GOT3 (cell line): ENCODE results near the gene AGBL3.

Source experiments
- DNase-seq: peaks from one replicate; lab custom pipeline; 2025; ENCODE audit warnings: mixed read lengths; lab: John Stamatoyannopoulos, UW

Gene AGBL3

GRCh38 chr7:134986363-134987251 is at the start of gene AGBL3:
TSS of gene AGBL3 (plus strand) at chr7:134986508. CDS start at chr7:134987934, 1,426 bp downstream.
- peak; percentile 76 for DNase-seq

DNA sequence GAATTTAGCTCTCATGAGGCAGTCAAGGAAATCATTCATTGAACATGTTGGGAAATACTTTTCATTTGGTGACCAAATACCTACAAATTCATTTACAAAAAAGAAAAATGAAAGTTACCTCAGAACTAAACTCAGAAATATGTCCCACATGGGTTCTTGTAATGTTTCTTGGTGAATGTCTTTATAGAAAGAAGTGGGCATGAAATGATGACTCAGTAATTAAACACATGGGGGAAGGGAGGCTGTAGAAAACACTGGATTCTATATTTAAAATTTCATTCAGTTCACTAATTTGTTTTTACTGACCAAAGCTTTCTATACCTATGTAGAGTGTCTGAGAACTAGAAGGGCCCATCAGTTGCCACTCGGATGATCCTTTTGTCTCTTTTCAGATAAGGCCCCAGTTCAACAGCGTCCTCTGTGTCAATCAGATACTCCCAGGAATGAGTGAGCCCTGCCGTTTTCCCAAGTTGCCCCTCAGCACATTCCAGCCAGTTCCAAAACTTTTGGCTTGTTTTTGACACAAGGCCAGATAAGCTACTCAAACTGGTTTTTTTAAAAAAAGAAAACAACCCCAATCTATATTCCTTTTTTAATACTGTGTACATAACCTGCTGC is 49.3 kb upstream of the AGBL3 start:
- no peak for DNase-seq

DNA sequence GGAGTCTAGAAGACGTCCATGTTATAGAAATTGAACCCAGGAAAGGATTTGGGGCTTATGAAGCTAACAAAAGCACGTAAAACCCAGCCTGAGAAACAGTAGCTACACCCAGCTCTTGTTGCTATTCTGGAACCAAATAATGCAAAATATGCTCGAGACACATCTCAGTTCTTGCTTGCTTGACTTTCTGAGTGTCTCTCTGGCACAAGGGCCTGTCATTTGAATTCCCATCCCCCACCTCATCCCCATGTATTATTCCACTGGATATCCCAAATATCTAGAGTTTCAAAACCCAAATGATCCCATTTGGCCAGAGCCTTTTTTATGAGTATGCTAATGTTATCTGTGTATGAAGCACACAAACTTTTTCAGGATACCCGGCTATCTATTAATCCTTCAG is 48.2 kb upstream of the AGBL3 start:
- no peak for DNase-seq

DNA sequence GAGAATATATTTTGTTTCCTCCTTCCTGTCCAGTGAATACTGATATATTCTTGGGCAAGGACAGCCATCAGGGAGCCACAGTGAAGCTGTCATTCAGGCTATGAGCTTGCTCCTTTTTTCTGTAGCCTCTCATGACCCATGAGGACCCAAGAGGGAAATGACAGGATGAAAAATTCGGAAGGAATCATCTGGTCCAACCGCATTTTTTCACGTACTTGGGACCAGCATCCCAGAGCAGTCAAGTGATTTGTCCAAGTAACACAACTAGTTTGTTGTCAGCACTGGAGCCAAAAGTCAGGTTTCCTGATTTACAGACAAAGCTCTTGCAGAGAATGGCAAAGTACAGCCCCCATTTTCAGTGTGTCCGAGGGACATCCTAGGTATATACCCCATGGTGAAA is 47.2 kb upstream of the AGBL3 start:
- DNase-seq, result no peak

- DNase-seq, result no peak
Observed at GRCh38 chr7:134940729-134941128, 45.6 kb upstream of the AGBL3 start.

GRCh38 chr7:134941185-134941900 is 45.0 kb upstream of the AGBL3 start:
- DNase-seq, result no peak

DNA sequence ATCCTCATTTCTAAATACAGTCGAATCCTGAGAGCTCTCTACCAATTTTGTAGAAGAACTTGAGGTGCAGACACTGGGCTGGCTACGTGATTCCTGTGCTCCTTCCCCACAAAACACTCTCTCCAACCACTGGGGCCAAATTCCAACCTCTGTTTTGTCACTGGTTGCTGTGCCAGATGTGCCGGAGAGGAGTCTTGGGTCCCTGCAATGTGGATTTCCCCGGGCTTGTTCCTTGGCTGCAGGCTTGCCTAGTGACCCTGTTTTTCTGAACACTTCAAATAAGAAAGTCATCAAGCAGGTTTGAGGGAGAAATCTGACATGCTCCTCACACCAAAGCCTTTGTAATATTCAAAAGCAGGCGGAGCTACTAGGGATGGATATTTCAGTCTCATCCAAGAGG is 44.4 kb upstream of the AGBL3 start:
- no peak for DNase-seq

- no peak for DNase-seq
Observed at GRCh38 chr7:134942690-134943466, 43.4 kb upstream of the AGBL3 start.

DNA sequence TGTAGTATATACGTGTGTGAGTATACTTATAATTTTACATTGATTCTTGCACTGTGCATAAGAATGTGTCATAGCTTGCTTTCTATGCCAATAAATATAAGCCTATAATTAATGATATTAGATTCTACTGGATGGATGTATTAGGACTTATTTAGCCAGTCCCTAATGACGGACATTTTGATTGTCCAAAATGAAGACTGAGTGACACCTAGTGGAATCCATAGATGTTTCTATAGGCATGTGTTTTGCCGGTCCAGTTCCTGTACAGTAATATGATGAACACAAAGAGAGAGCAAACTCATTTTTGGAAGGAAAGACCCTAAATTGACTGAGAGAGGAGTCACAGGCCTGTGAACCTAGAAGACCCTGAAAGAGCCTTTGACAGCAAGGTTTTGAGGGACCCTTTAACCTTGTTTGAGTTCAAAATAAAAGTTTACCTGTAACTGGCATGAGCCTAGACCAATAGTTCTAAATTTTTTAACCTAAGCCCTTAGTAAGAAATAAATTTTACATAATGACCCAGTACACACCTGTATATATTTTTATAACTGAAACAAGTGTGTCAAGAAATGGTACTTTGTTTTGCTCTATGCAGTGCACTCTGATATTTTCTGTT is 42.4 kb upstream of the AGBL3 start:
- DNase-seq, result no peak

DNA sequence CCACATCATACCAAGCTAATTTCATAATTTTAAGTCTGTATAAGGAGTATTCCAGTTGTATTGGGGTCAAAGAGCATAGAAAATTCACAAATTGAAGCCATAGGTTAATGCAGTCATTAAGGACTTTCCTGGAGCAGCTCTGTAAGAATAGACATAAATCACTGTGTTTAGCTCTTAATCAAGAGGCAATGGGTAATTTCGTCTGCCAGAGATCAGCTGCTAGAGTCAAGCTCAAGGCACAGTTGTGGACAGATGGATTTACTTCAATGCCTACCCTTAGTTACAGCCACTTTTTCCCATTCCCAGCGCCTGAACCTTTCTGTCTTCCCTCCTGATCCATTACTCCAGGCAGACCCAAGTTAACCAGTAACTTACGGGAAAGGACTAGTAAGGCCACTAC is 40.6 kb upstream of the AGBL3 start:
- DNase-seq, result no peak

GRCh38 chr7:134946260-134946659 is 40.0 kb upstream of the AGBL3 start:
- no peak for DNase-seq

DNA sequence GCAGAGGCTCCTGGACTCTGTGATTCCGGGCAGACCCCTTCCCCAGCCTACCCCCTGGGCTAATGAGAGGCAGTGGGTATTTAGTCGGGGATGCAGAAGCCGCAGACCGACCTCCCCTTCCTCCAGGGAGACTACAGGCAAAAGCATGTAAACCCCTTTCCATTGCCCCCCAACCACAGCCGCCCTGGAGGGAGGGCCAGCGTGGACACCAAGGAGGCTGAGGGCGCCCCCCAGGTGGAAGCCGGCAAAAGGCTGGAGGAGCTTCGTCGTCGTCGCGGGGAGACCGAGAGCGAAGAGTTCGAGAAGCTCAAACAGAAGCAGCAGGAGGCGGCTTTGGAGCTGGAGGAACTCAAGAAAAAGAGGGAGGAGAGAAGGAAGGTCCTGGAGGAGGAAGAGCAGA is 39.0 kb upstream of the AGBL3 start:
- DNase-seq, result no peak

DNA sequence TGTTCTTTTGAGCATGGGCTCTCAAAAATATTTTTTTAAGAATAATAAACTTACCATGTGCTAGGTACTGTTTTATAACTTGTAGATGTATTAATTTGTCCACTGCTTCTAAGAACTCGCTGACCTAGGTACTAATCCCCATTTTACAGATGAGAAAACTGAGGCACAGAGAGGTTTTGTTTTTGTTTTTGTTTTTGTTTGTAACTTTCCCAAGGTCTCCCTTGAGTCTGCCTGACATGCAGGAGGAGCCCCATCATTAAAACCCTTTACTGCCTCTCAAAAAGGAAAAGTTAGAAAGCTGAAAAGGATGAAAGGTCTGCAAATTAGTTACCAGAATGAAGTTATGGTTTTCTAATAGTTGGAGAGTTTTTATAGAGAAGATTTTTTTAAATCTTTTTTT is 38.5 kb upstream of the AGBL3 start:
- DNase-seq, result no peak

DNA sequence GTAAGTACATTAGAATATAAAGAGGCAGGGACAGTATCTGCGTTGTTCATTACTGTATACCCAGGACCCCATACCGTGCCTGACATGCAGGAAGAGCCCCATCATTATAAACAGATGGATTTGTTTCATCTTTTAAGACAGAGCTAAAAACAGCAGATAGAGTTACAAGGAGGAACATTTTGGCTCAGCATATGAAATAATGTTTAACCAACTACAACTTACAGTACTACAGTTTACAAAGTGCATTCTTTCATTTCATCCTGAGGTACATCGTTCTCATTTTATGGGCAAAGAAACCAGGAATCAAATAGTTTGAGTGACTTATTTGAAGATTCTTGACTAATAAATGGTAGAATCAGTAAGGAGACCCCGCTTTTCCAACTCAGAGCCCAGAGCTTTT is 38.1 kb upstream of the AGBL3 start:
- no peak for DNase-seq

GRCh38 chr7:134948736-134949135 is 37.6 kb upstream of the AGBL3 start:
- DNase-seq, result no peak

GRCh38 chr7:134949171-134949570 is 37.1 kb upstream of the AGBL3 start:
- DNase-seq, result no peak

GRCh38 chr7:134954197-134955082 is 31.9 kb upstream of the AGBL3 start:
- DNase-seq, result no peak

DNA sequence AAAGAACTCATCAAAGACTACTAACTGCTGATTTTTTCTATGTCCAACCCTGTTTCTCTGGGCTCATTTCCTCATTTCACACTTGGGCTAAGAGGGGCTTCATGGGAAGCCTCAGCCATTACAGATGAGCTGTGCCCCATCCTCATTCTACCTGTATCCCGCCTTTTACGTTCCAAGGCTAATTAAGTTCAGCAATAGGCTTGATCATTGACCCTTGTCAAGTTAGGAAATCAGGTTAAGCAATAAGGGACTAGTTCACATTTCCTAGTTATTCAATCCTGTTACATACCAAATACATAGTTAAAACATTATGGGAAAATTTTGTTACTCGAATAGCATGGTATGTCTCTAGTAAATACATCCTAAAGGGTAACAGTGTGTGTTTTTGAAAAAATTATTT is 29.3 kb upstream of the AGBL3 start:
- DNase-seq, result no peak

DNA sequence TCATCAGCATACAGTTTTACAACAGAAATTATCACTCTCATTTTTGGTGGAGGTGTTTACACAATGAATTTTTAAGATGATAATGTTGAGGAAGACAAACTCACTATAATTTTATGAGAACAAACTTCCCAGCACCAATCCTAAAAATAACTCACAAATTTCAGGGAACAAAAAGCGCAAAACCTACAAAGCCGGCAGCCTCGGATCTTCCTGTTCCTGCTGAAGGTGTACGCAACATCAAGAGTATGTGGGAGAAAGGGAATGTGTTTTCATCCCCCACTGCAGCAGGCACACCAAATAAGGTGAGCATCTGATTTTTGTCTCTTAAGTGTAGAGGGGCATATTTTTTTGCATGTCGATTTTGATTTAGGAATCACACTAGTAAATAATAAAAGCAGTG is 26.5 kb upstream of the AGBL3 start:
- DNase-seq, result no peak

DNA sequence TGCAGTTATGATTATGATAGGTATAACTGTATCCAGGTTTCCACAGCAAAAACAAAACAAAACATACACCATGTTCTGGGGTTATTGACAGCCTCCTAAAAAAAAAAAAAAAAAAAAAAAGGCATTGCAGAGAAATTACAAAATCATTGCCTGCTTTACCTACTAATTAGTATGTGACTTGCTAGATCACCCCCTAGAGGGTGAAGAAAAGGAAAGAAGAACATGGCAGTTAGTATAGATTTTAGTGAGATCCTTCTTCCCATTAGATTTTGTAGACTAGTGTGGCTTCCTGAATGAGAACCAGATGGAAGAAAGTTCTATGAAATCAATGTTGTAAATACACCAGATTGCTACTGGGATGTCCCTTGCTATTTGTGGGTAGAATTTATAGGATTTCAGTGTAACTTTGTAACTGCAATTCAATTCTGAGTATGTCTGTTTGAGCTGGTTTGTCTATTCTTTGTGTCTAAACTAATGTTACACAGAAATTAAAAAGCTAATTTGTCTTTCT is 24.0 kb upstream of the AGBL3 start:
- no peak for DNase-seq
